Lower lobe of right lung (tissue), 2 donors: ENCODE data around the gene RABEPK. TPM values are rescaled to one million over a fixed set of nuclear protein-coding genes. Genes with fewer than 3 reads are reported as not detected.
A peak's percentile ranks its signal among the peaks of the same experiment; 100 is the strongest.
"Not testable (repeated sequence)": the region's sequence is repeated elsewhere in the genome, so short reads cannot be mapped to it uniquely, and the experiment has no call there.

Source experiments
- ATAC-seq, 2 donors: fragments of 200-7000 bp; cut with Tn5 transposase; one replicate each; pipeline ENCODE4 v1.9.1; 2020 to 2022; ENCODE audit warnings: mild to moderate bottlenecking in 2 of 2, moderate library complexity in 2 of 2
- DNase-seq: peaks from one replicate; pipeline ENCODE4 v3.0.0-alpha.2; 2020
- H3K27ac ChIP-seq: fragments of 200-600 bp; one replicate; pipeline ENCODE4 v1.8.0; 2022
- H3K27me3 ChIP-seq: fragments of 200-600 bp; one replicate; pipeline ENCODE4 v1.8.0; 2022; ENCODE audit warnings: low read depth
- H3K36me3 ChIP-seq: fragments of 200-600 bp; one replicate; pipeline ENCODE4 v1.8.0; 2022; ENCODE audit warnings: mild to moderate bottlenecking
- H3K4me1 ChIP-seq: fragments of 200-600 bp; one replicate; pipeline ENCODE4 v1.8.0; 2022
- H3K4me3 ChIP-seq: fragments of 200-600 bp; one replicate; pipeline ENCODE4 v1.8.0; 2022; ENCODE audit warnings: mild to moderate bottlenecking
- H3K9me3 ChIP-seq: fragments of 200-600 bp; one replicate; pipeline ENCODE4 v1.8.0; 2022
- intact Hi-C: fragments of 100-400 bp; cut with DNase I; formaldehyde crosslinking; loops from one replicate; pipeline ENCODE4 v1.11.0; 2022
- total RNA-seq: library from RNA; stranded (reverse); fragmentation: NEBNext Ultra II Directional; extraction: Animal tissue kit (Norgen Biotek cat#: 25700); gene quantifications from one replicate; pipeline ENCODE4 v1.2.1, GENCODE V29; 2021
- TF ChIP-seq, protein P1 (sequence below): fragments of 200-600 bp; IDR thresholded peaks from one replicate; pipeline ENCODE4 v1.8.0; 2022; ENCODE audit warnings: antibody characterized with exemption, mild to moderate bottlenecking
- donor health status: DM: no; HTN: yes; CAD: no; lungs with severe emphysema.

Gene RABEPK
- total RNA-seq, 1 donor from 2014 or later, result 12.3 TPM

- Histone ChIP-seq H3K27me3 (no peaks in the 10 kb centered on the region), H3K36me3 (no peaks in the 10 kb centered on the region), H3K4me1 (peaks cover 41% of the 10 kb centered on the region), H3K9me3 (no peaks in the 10 kb centered on the region), H3K4me3 (peak within 1 kb of the TSS; percentile 87), H3K27ac (peak within 1 kb of the TSS; percentile 94)
- TF ChIP-seq, protein P1, sequence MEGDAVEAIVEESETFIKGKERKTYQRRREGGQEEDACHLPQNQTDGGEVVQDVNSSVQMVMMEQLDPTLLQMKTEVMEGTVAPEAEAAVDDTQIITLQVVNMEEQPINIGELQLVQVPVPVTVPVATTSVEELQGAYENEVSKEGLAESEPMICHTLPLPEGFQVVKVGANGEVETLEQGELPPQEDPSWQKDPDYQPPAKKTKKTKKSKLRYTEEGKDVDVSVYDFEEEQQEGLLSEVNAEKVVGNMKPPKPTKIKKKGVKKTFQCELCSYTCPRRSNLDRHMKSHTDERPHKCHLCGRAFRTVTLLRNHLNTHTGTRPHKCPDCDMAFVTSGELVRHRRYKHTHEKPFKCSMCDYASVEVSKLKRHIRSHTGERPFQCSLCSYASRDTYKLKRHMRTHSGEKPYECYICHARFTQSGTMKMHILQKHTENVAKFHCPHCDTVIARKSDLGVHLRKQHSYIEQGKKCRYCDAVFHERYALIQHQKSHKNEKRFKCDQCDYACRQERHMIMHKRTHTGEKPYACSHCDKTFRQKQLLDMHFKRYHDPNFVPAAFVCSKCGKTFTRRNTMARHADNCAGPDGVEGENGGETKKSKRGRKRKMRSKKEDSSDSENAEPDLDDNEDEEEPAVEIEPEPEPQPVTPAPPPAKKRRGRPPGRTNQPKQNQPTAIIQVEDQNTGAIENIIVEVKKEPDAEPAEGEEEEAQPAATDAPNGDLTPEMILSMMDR, result peak; percentile 80
- intact Hi-C loops, result no loop called here
- DNase-seq (peak; percentile 99), ATAC-seq (peak; percentile 99 to 100)
Observed at GRCh38 chr9:125189361-125190289, 10.7 kb upstream of the RABEPK start, which contains the start of gene PPP6C. TSS of gene PPP6C (minus strand) at chr9:125189803. CDS start at chr9:125189718, 85 bp downstream.

- H3K27ac ChIP-seq, result peak overlapping the region; percentile 94
- no peaks in the 10 kb centered on the region for H3K9me3 ChIP-seq
- intact Hi-C loops, result no loop called here
- DNase-seq, result no peak
- TF ChIP-seq, protein P1, result no peak
- no peaks in the 10 kb centered on the region for H3K27me3 ChIP-seq
- H3K4me3 ChIP-seq, result peak overlapping the region; percentile 87
- H3K4me1 ChIP-seq, result peaks cover 41% of the 10 kb centered on the region
- ATAC-seq, result peak in 1 of 2 donors; percentile 2
- no peaks in the 10 kb centered on the region for H3K36me3 ChIP-seq
Observed at GRCh38 chr9:125190361-125190801, 10.0 kb upstream of the RABEPK start.

- intact Hi-C loops, H3K36me3 ChIP-seq, ATAC-seq, DNase-seq, H3K9me3 ChIP-seq, H3K27ac ChIP-seq, H3K4me3 ChIP-seq, H3K27me3 ChIP-seq: not testable (repeated sequence)
- H3K4me1 ChIP-seq, result peaks cover 17% of the 10 kb centered on the region
Observed at GRCh38 chr9:125194466-125194865, 5.9 kb upstream of the RABEPK start.

GRCh38 chr9:125195591-125195990, 4.8 kb upstream of the RABEPK start:
- peaks cover 15% of the 10 kb centered on the region for H3K4me1 ChIP-seq
- H3K9me3 ChIP-seq, ATAC-seq, DNase-seq, H3K27me3 ChIP-seq, intact Hi-C loops, H3K27ac ChIP-seq, H3K36me3 ChIP-seq, H3K4me3 ChIP-seq: not testable (repeated sequence)

DNA sequence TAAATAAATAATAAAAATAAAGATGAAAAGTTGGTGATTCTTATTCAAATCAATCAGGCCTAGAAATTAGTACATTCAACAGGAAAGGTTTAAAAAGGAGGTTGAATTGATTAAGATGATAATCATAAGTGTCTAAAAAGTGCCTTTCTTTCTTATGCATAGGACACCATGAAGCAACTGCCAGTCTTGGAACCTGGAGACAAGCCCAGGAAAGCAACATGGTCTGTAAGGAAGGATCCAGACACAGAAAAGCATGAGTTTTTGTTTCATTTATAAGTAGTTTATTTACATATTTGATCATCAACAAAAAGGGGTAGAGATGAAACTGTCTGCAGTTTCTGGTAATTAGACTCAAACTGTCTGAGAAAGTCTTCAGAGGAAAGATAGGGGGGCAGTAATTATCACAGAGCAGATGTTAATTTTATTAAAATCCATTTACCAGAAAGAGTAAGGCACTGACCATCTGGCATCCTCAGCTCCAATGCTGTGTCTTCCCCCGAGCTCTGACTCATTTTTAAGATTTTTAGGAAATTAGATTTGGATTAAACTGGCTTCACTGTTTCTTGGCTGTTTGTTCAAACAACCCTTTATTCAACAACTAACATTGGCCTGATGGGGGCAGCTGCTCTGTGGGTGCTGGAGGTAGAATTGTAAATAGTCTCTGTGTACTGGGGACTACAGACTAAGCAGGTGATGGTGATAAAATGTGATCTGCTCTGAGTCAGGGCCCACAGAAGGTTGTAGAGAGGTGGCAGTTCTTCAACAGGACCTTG, 2.7 kb downstream of the RABEPK start:
- H3K4me3 ChIP-seq, result no peak overlapping the region
- H3K36me3 ChIP-seq, result peaks cover 49% of the 10 kb centered on the region
- no peak overlapping the region for H3K27ac ChIP-seq
- TF ChIP-seq, protein P1, result no peak
- no peaks in the 10 kb centered on the region for H3K27me3 ChIP-seq
- DNase-seq, result no peak
- no peak for ATAC-seq
- no peaks in the 10 kb centered on the region for H3K9me3 ChIP-seq
- intact Hi-C loops, result no loop called here
- peaks cover 17% of the 10 kb centered on the region for H3K4me1 ChIP-seq

DNA sequence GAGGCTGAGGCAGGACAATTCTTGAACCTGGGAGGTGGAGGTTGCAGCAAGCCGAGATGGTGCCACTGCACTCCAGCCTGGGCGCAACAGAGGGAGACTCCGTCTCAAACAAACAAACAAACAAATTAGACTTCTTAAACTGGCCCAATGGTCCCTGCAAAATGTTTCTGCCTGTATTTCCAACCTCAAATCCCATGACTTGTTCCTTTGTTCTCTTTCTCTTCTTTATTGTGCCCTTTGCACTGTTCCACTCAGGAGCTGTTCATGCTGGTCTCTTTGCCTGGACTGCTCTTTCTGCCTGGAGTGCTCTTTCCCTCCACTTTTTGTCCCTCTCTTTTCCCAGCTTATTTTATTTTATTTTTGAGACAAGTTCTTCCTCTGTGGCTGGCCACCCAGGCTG, 4.1 kb downstream of the RABEPK start:
- intact Hi-C loops, result no loop called here
- no peak for DNase-seq
- Histone ChIP-seq H3K27me3 (no peaks in the 10 kb centered on the region), H3K27ac (no peak overlapping the region), H3K9me3 (no peaks in the 10 kb centered on the region), H3K36me3 (peaks cover 63% of the 10 kb centered on the region), H3K4me1 (peaks cover 10% of the 10 kb centered on the region), H3K4me3 (no peak overlapping the region)
- TF ChIP-seq, protein P1, result no peak
- ATAC-seq, result no peak
